Putamen (tissue), 1 donor: ENCODE measurements around the gene APCDD1L.

Experiments used
- DNase-seq: peaks from one replicate; pipeline ENCODE4 v3.0.0-alpha.2; 2016; ENCODE audit warnings: low spot score

APCDD1L gene

GRCh38 chr20:58492074-58492718, 23.0 kb downstream of the APCDD1L start:
- no peak for DNase-seq

- no peak for DNase-seq
Observed at GRCh38 chr20:58486207-58486606, 29.0 kb downstream of the APCDD1L start.

- no peak for DNase-seq
Observed at GRCh38 chr20:58485393-58485792, 29.8 kb downstream of the APCDD1L start.

- DNase-seq = no peak
Observed at GRCh38 chr20:58483470-58483869, 31.7 kb downstream of the APCDD1L start.

GRCh38 chr20:58483051-58483450, 32.1 kb downstream of the APCDD1L start:
- DNase-seq = no peak

GRCh38 chr20:58482416-58482815, 32.8 kb downstream of the APCDD1L start:
- no peak for DNase-seq

GRCh38 chr20:58481481-58482021, 33.6 kb downstream of the APCDD1L start:
- DNase-seq = peak; percentile 11

GRCh38 chr20:58480551-58481336, 34.5 kb downstream of the APCDD1L start:
- no peak for DNase-seq

GRCh38 chr20:58479726-58480440, 35.3 kb downstream of the APCDD1L start:
- no peak for DNase-seq

- DNase-seq = no peak
Observed at GRCh38 chr20:58478141-58478805, 36.9 kb downstream of the APCDD1L start.

GRCh38 chr20:58475466-58475865, 39.7 kb downstream of the APCDD1L start:
- no peak for DNase-seq

GRCh38 chr20:58473453-58474425, 41.5 kb downstream of the APCDD1L start:
- no peak for DNase-seq

GRCh38 chr20:58472273-58473018, 42.8 kb downstream of the APCDD1L start:
- no peak for DNase-seq

GRCh38 chr20:58471193-58472164, 43.7 kb downstream of the APCDD1L start:
- no peak for DNase-seq

- DNase-seq = no peak
Observed at GRCh38 chr20:58470336-58471192, 44.6 kb downstream of the APCDD1L start.

- no peak for DNase-seq
Observed at GRCh38 chr20:58469616-58470015, 45.6 kb downstream of the APCDD1L start.

GRCh38 chr20:58467572-58468527, 47.3 kb downstream of the APCDD1L start:
- no peak for DNase-seq
